Stimulated activated CD4-positive, alpha-beta T cell treated with anti-CD3 and anti-CD28 coated beads, Interleukin-1b, Interleukin-23, amount 100 ng/mL, for 48 hours (primary cell): ENCODE data around the gene ANKZF1.
A peak's percentile ranks its signal among the peaks of the same experiment; 100 is the strongest.
"Not testable (repeated sequence)": the region's sequence is repeated elsewhere in the genome, so short reads cannot be mapped to it uniquely, and the experiment has no call there.

Experiments
- DNase-seq: peaks from one replicate; pipeline ENCODE4 v3.0.0-alpha.2; 2020

The ANKZF1 gene, protein sequence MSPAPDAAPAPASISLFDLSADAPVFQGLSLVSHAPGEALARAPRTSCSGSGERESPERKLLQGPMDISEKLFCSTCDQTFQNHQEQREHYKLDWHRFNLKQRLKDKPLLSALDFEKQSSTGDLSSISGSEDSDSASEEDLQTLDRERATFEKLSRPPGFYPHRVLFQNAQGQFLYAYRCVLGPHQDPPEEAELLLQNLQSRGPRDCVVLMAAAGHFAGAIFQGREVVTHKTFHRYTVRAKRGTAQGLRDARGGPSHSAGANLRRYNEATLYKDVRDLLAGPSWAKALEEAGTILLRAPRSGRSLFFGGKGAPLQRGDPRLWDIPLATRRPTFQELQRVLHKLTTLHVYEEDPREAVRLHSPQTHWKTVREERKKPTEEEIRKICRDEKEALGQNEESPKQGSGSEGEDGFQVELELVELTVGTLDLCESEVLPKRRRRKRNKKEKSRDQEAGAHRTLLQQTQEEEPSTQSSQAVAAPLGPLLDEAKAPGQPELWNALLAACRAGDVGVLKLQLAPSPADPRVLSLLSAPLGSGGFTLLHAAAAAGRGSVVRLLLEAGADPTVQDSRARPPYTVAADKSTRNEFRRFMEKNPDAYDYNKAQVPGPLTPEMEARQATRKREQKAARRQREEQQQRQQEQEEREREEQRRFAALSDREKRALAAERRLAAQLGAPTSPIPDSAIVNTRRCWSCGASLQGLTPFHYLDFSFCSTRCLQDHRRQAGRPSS

DNA sequence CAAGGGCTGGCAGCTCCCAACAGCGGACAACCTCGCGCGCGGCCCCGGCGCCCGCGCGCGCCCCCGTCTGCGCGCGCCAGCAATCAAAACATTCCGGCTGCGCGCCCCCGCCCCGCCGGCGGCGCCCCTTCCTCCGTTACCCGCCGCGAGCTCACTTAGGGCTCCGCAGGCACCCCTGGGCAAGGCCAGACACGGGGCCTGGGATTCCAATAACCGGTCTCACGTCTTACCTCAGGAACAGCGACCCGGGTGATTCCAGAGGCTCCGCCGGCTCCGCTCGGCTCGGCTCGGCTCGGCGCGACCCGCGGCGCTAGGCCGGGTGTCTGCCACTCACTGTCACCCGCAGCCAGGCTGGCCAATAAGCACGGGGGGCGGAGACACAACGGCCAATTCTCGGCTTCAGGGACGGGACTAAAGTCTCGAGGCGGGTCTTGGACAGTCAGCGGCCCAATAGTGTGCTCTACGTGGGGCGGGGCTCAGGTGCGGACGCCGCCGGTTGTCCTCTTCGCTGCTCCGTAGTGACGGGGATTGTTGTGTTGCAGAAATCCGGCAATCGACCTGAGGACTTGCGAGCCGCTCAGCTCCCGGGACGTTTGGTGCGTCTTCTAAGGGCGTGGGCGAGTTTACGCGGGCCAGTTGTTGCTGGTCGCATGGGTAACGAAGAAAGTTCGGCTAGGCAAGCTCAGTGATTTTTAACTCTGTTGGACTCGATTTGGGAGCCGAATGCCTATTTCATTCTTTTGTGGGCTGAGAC, at the start of gene ANKZF1, which contains the start of gene ATG9A:
TSS of gene ANKZF1 (plus strand) at position 502 of the 754 bp plus-strand sequence. CDS start 452 bp downstream, outside the sequence.
TSS of gene ATG9A (minus strand) at position 332 of the 754 bp plus-strand sequence. CDS start 1,612 bp downstream, outside the sequence.
- DNase-seq = peak; percentile 99

DNA sequence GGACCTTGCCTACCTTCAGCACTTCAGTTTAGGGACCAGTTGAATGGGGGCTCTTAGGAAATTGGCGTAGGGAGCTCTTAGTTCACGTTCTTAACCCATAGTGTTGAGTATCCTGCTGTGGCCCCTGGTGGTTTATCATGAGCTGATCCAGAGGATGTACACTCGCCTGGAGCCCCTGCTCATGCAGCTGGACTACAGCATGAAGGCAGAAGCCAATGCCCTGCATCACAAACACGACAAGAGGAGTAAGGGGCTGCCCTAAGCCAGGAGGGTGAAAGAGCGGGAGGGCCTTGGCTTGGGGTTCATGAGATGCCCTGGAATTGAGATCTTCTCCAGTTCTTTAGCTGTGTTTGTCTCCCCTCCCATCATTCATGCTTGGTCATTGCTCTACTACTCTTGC, 48.6 kb upstream of the ANKZF1 start:
- DNase-seq = no peak

DNA sequence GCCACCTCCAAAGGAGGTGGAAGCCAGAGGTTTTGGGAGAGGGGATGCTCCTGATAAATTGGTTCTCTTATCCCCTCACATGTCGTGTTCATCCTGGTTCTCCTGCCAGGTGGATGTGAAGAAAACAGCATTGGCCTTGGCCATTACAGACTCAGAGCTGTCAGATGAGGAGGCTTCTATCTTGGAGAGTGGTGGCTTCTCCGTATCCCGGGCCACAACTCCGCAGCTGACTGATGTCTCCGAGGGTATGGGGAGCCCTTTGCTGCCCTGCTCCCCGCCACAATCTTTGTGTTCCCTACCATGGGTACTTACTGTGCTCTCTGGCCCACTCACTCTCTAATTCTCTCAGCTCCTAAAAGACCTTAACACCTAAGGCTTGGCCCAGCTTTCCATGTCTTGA, 48.1 kb upstream of the ANKZF1 start:
- no peak for DNase-seq

DNA sequence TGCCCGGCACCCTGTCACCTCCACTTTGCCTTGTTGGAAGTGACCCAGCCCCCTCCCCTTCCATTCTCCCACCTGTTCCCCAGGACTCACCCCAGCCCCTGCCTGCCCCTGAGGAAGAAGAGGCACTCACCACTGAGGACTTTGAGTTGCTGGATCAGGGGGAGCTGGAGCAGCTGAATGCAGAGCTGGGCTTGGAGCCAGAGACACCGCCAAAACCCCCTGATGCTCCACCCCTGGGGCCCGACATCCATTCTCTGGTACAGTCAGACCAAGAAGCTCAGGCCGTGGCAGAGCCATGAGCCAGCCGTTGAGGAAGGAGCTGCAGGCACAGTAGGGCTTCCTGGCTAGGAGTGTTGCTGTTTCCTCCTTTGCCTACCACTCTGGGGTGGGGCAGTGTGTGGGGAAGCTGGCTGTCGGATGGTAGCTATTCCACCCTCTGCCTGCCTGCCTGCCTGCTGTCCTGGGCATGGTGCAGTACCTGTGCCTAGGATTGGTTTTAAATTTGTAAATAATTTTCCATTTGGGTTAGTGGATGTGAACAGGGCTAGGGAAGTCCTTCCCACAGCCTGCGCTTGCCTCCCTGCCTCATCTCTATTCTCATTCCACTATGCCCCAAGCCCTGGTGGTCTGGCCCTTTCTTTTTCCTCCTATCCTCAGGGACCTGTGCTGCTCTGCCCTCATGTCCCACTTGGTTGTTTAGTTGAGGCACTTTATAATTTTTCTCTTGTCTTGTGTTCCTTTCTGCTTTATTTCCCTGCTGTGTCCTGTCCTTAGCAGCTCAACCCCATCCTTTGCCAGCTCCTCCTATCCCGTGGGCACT, 47.1 kb upstream of the ANKZF1 start:
- DNase-seq = peak; percentile 22

DNA sequence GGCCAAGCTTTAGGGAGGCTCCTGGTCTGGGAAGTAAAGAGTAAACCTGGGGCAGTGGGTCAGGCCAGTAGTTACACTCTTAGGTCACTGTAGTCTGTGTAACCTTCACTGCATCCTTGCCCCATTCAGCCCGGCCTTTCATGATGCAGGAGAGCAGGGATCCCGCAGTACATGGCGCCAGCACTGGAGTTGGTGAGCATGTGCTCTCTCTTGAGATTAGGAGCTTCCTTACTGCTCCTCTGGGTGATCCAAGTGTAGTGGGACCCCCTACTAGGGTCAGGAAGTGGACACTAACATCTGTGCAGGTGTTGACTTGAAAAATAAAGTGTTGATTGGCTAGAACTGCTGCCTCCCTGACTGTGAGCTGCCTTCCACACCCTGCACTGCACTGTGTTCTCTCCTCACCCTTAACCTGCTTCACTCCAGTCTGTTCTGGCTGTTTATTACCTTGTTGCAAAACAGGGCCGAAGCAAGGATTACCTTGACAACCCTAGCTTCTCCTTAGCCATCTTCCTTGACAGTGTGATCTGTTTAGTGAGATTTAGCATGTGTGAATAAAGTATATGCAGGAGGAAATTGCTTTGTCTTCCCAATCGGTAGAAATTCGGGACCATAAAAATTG, 46.3 kb upstream of the ANKZF1 start:
- DNase-seq = no peak

DNA sequence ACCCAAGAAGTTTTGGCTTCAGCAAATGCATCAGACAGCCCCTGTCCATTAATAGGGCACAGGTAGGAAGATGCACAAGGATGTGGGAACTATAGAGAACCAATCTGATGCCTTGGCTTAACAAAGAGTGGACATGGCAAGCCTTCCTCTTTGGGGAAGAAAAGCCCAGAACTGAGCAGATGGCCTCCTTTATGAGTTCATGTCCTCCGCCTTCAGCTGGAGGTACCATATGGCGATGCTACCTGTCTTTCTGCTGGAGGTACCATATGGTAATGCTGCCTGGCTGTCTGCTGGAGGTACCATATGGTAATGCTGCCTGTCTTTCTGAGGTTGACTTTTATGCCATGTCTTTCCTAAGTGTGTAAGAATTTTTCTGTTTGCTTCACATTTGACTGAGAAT, 45.5 kb upstream of the ANKZF1 start:
- DNase-seq = no peak

DNA sequence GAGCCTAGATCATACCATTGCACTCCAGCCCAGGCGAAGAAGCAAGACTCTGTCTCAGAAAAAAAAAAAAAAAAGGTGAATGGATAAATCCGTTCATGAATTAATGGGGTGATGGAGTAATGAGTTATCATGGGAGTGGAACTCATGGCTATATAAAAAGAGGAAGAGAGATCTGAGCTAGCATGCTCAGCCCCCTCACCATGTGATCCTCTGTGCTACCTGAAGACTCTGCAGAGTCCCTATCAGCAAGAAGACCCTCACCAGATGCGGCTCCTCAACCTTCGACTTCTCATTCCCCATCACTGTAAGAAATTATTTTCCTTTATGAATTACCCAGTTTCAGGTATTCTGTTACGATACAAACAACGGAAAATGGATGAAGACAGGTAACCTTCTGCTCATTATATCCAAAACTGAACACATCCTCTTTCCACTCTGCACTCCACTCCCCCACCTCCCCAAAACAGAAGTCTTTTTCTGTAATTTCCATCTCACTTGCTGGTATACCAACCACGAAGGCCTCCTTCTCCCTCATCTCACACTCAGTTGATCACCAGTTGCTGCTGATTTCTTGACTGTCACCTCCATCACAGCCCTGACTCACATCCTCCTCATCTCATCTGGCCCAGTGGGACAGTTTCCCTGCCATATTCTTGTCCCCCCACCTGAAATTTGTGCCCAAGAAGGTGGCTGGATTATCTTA, 42.7 kb upstream of the ANKZF1 start:
- peak; percentile 45 for DNase-seq

DNA sequence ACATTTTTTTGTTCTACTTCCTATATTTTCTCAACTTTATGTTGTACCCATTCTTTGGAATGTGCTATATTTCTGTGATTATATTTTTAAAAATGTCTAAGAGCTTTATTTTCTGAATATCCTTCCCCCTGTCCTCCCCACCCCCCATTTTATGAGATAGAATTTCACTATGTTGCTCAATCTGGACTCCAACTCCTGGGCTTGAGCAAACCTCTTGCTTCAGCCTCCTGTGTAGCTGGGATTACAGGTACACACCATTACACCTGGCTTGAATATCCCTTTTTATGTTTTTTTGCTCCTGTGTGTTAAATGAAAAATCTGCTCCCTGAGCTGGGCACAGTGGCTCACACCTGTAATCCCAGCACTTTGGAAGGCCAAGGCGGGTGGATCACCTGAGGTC, 32.2 kb upstream of the ANKZF1 start:
- DNase-seq = no peak

DNA sequence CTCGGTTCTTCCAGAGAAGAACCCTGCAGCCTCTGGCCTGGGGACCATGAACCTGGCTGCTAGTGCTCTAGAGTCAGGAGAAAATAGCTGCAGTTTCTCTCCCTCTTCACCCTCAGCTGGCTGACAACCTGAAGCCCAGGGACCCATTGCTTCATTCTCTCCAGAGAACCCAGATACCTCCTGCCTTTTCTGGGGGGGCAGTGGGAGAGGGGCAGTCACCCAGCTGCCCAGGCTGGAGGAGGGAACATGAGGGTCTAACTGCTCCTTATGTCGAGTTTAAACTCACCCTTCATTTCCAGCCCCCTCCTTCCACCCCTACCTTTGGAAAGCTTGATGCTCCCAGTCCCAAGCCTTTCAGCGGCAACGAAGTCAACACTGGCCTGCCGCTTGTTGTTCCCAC, 30.6 kb upstream of the ANKZF1 start:
- DNase-seq = no peak

DNA sequence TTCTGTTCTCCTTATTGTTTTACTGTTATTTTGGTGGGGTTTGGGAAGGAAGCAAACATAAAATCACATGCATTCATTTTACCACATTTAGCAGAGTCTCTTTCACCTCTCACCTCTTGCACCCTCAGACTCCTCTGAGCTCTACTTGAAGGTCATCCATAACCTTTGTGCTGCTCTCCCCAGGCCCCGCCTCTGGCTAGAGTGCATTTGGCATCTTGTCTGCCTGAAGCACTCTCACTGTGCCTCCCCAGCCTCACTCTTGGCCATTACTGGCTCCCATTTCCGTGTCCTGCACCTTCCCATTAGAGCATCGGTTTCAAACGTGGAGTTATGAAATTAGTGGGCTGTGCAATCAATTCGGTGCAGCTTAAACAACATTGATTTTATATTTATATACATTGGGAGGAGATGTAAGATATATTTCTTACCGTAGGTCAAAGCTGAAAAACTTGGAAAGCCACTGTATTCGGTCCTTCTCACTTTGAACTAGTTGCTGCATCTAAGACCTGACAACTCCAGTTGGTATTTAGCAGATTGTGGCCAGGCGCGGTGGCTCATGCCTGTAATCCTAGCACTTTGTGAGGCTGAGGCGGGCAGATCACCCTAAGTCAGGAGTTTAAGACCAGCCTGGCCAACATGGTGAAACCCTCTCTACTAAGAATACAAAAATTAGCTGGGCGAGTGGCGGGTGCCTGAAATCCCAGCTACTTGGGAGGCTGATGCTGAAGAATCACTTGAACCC, 30.0 kb upstream of the ANKZF1 start:
- no peak for DNase-seq

DNA sequence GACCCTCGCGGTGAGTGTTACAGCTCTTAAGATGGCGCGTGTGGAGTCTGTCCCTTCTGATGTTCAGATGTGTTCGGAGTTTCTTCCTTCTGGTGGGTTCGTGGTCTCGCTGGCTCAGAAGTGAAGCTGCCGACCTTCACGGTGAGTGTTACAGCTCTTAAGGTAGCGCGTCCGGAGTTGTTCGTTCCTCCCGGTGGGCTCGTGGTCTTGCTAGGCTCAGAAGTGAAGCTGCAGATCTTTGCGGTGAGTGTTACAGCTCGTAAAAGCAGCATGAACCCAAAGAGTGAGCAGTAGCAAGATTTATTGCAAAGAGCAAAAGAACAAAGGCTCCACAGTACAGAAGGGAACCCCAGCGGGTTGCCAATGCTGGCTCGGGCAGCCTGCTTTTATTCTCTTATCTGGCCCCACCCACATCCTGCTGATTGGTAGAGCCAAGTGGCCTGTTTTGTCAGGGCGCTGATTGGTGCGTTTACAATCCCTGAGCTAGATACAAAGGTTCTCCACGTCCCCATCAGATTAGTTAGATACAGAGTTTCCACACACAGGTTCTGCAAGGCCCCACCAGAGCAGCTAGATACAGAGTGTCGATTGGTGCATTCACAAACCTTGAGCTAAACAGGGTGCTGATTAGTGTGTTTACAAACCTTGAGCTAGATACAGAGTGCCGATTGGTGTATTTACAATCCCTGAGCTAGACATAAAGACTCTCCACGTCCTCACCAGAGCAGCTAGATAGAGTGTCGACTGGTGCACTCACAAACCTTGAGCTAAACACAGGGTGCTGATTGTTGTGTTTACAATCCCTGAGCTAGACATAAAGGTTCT, 28.9 kb upstream of the ANKZF1 start:
- not testable (repeated sequence) for DNase-seq

DNA sequence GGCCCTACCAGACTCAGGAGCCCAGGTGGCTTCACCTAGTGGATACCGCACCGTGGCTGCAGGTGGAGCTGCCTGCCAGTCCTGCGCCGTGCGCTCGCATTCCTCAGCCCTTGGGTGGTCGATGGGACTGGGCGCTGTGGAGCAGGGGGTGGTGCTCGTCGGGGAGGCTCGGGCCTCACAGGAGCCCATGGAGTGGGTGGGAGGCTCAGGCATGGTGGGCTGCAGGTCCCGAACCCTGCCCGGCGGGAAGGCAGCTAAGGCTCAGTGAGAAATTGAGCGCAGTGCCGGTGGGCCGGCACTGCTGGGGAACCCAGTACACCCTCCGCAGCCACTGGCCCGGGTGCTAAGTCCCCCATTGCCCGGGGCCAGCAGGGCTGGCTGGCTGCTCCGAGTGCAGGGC, 28.3 kb upstream of the ANKZF1 start:
- not testable (repeated sequence) for DNase-seq

DNA sequence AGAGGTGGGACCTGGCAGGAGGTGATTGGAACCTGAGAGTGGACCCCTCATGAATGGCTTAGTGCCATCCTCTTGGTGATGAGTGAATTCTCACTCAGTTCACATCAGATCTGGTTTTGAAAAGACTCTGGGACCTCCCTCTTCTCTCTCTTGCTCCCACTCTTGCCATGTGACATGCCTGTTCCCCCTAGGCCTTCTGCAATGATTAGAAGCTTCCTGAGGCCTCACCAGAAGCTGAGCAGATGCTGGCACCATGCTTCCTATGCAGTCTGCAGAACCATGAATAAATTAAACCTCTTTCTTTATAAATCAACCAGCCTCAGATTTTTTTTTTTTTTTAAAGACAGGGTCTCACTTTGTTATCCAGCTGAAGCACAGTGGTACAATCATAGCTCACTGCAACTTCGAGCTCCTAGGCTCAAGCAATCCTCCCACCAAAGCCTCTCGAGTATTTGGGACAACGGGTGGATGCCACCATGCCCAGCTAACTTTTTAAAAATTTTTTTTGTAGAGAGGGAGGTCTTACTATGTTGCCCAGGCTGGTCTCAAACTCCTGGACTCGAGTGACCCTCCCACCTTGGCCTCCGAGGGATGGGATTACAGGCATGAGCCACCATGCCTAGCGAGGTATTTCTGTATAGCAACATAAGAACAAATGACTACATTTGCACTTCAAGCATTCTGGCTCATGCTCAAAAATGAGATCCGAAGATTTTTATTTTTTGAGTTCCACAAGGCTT, 25.0 kb upstream of the ANKZF1 start:
- DNase-seq = no peak

DNA sequence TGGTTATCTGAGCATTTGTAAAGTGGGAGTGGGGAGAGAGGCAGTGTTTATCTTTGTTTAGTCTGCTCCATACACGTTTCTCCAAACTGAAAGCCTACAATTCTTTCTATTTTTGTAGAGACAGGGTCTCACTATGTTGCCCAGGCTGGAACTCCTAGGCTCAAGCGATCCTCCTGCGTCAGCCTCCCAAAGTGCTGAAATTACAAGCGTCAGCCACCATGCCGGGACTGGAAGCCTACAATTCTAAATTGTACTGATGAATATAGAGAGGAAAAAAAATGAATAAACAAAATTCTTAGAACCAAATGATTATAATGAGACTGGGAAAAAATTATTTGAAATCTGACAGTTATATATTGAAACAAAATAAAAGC, 24.5 kb upstream of the ANKZF1 start:
- no peak for DNase-seq

DNA sequence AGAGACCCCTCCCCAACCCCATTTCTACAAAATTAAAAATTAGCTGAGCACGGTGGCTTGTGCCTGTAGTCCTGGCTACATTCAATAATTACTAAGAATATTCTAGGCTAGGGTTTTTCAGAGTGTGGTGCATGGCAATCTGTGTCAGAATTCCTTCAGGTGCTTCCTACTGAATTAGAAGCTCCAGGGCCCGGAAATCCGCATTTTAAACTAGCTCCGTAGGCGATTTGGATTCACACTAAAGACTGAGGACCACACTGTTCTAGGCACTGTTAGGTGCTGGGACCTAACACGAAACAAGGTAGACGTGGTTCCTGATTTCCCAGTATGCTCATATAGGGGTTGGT, 23.7 kb upstream of the ANKZF1 start:
- DNase-seq = no peak

DNA sequence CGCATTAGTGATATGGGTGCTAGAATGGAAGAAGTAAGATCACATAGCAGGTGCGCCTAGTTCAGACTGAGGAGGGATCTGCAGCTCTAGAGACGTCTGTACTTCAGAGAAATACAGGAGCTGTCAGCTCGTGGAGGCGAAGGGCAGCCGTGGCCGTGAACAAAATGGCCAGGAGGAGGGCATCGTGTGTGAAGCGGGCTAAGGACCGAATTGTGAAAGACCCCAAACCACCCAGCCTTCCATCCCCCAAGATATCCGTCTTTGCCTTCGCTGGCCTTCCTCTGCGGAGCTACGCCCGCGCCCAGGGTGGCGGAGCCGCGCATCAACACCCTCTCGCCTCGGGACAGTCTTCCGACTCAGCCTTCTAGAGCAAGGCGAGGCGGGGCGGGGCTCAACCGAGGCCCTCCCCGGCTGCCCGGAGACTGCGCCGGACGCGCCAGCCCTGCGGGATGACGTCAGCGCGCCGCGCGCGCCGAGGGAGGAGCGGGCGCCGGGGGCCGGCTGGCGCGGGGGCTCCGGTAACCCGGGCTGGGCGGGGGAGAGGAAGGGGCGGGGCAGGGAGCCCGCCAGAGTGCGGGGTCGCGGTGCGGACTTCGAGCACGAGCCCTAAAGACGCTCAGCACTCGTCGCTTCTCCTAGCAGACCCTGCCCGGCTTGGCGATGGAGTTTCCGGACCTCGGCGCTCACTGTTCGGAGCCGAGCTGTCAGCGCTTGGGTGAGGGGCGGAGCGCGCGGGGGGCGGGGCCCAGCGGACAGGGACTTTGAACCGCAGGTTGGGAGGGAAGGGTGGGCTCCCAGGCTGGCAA, 23.1 kb upstream of the ANKZF1 start, which contains the start of gene ZFAND2B:
TSS of gene ZFAND2B (plus strand) at position 455 of the 806 bp plus-strand sequence. CDS start at position 661, 206 bp downstream.
- peak; percentile 94 for DNase-seq

DNA sequence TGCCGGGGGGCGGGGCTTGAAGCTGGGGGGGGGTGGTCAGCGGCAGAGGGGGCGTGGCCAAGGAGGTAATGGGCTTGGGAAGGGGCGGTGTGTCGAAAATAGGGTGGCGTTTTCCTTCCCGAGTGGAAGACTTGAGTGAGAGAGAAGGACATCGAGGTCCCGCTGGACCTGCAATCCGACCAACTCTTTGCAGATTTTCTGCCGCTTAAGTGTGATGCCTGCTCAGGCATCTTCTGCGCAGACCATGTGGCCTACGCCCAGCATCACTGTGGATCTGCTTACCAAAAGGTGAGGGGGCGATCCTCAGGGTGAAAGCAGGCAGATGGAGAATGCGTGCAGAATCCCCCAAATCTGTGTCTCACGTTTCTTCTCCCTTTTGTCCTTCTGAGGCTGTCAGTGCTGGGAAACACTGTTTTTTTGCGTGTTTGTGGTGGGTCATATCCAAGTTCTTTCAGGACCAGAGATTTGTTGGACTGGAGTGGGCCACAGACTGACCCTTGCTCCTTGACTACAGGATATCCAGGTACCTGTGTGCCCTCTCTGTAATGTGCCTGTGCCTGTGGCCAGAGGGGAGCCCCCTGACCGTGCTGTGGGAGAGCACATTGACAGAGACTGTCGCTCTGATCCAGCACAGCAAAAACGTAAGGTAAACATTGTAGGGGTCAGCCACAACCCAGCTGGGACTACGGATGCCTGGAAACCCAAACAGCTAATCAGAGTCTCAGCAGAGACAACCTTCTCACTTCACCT, 22.3 kb upstream of the ANKZF1 start:
- no peak for DNase-seq
